ENCODE results near the gene ZBTB9. TPM values are rescaled to one million over a fixed set of nuclear protein-coding genes. Genes with fewer than 3 reads are reported as not detected.

Gene ZBTB9
- total RNA-seq, 2 donors from 2014 or later: 18.0 to 20.6 TPM

DNA sequence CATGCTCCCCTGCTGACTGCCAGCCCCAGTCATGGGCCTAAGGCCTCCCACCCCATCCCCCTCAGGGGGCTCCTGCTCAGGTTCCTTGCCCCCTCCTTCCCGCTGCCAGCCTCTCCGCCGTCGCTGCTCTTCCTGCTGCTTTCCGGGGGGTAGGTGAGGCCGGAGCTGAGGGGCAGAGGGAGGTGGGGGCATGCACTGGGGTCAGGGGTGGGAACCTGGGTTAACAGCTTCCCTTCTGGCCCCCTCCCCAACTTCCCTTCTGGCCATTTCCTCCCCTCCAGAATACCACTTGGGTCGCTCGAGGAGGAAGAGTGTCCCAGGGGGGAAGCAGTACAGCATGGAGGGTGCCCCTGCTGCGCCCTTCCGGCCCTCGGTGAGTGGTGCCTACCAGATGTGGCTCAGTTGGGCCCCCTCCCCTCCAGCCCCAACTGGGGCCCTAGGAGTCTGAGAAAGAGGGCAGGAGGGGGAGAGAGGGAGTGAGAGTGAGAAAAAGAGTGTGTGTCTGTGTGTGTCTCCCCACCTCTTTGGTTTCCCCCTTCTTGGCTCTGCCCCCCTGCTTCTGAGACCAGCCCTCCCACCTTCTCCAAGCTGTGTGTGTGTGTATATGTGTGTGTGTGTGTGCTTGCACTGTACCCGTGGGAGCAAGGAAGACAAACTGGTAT is 22.4 kb upstream of the ZBTB9 start:
- Mint-ChIP-seq H3K4me3 (peak overlapping the region; percentile 51), H3K4me1 (peaks cover 59% of the 10 kb centered on the region), H3K27me3 (ENCODE audit: insufficient read depth) (no peaks in the 10 kb centered on the region), H3K9me3 (no peaks in the 10 kb centered on the region), H3K36me3 (ENCODE audit: low read depth) (peaks cover 27% of the 10 kb centered on the region), H3K27ac (peak overlapping the region; percentile 81)
- Histone ChIP-seq H3K4me1 (ENCODE audit: control insufficient read depth, insufficient read depth, low read length) (peaks cover 11% of the 10 kb centered on the region), H3K27ac (ENCODE audit: low read depth, low read length) (peak overlapping the region; percentile 82), H3K36me3 (ENCODE audit: control insufficient read depth, insufficient read depth, low read length) (peaks cover 18% of the 10 kb centered on the region), H3K27me3 (ENCODE audit: control insufficient read depth, insufficient read depth, low read length, poor library complexity, severe bottlenecking) (no peaks in the 10 kb centered on the region), H3K9me3 (ENCODE audit: control insufficient read depth, low read length) (no peaks in the 10 kb centered on the region), H3K4me3 (ENCODE audit: low read length) (peak overlapping the region; percentile 37), H3K9ac (ENCODE audit: extremely low read depth, low read length, poor library complexity, severe bottlenecking) (no peak overlapping the region)
- WGBS, 2 experiments (ENCODE audit: insufficient coverage in 1 of 2, insufficient read length in 1 of 2): 47 to 50% methylated on average over 3 to 11 of the region's 12 CpGs
- TF ChIP-seq, protein P1, sequence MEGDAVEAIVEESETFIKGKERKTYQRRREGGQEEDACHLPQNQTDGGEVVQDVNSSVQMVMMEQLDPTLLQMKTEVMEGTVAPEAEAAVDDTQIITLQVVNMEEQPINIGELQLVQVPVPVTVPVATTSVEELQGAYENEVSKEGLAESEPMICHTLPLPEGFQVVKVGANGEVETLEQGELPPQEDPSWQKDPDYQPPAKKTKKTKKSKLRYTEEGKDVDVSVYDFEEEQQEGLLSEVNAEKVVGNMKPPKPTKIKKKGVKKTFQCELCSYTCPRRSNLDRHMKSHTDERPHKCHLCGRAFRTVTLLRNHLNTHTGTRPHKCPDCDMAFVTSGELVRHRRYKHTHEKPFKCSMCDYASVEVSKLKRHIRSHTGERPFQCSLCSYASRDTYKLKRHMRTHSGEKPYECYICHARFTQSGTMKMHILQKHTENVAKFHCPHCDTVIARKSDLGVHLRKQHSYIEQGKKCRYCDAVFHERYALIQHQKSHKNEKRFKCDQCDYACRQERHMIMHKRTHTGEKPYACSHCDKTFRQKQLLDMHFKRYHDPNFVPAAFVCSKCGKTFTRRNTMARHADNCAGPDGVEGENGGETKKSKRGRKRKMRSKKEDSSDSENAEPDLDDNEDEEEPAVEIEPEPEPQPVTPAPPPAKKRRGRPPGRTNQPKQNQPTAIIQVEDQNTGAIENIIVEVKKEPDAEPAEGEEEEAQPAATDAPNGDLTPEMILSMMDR (conservative IDR thresholded peaks at IDR 0.05): no peak
- DNase-seq: peak; percentile 67

DNA sequence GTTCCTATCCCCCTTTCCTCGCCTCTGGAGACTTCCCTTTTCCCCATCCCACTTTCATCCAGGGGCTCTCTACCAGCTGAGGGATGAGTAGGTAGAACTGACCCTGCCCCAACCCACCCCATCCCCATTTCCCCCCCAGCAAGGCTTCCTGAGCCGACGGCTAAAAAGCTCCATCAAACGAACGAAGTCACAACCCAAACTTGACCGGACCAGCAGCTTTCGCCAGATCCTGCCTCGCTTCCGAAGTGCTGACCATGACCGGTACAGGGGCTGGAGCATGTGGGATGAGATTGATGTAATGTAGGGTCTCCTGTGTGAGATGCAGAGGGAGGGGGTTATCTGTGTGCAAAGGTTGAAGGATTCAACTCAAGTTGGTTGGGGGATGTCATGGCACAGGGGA is 21.8 kb upstream of the ZBTB9 start:
- Mint-ChIP-seq H3K4me3 (peak overlapping the region; percentile 51), H3K4me1 (peaks cover 54% of the 10 kb centered on the region), H3K27ac (peak overlapping the region; percentile 88), H3K27me3 (ENCODE audit: insufficient read depth) (no peaks in the 10 kb centered on the region), H3K9me3 (no peaks in the 10 kb centered on the region), H3K36me3 (ENCODE audit: low read depth) (peaks cover 32% of the 10 kb centered on the region)
- no peaks in the 10 kb centered on the region for H3K27me3 ChIP-seq (ENCODE audit: control insufficient read depth, insufficient read depth, low read length, poor library complexity, severe bottlenecking)
- no peak overlapping the region for H3K27ac ChIP-seq (ENCODE audit: low read depth, low read length)
- no peak overlapping the region for H3K9ac ChIP-seq (ENCODE audit: extremely low read depth, low read length, poor library complexity, severe bottlenecking)
- H3K4me1 ChIP-seq (ENCODE audit: control insufficient read depth, insufficient read depth, low read length): peaks cover 11% of the 10 kb centered on the region
- TF ChIP-seq, protein P1 (conservative IDR thresholded peaks at IDR 0.05): no peak
- WGBS, 2 experiments (ENCODE audit: insufficient coverage in 1 of 2, insufficient read length in 1 of 2): 60 to 70% methylated on average over 3 to 10 of the region's 10 CpGs
- no peaks in the 10 kb centered on the region for H3K9me3 ChIP-seq (ENCODE audit: control insufficient read depth, low read length)
- peaks cover 23% of the 10 kb centered on the region for H3K36me3 ChIP-seq (ENCODE audit: control insufficient read depth, insufficient read depth, low read length)
- H3K4me3 ChIP-seq (ENCODE audit: low read length): no peak overlapping the region
- peak; percentile 63 for DNase-seq

DNA sequence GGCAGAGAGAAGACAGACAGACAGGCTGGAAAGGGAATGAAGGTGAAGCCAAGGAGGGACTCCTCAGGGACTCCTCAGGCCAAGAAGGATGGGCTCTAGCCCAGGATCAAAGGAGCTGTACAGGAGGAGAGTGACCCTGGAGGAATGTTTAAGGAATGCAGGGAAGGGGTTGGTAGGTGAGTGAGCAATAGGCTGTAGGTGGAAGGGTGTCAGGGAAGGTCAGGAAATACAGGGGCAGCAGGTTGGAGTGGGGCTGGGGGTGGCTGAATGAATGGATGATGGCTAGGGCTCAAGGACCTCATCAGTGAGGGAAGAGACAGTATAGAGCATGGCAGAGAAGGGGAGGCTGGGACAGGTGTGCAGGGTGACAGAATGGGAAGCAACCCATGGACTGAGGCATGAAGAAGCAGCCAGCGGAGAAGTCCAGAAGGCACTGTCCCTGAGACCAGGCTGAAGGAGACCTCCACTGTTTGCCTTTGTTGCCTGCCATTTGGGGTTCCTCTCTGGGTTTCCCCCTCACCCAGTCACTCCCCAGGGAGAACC is 21.3 kb upstream of the ZBTB9 start:
- H3K4me3 Mint-ChIP-seq: peak overlapping the region; percentile 51
- H3K4me3 ChIP-seq (ENCODE audit: low read length): no peak overlapping the region
- peaks cover 11% of the 10 kb centered on the region for H3K4me1 ChIP-seq (ENCODE audit: control insufficient read depth, insufficient read depth, low read length)

More for the DNA sequence above, 21.3 kb upstream of the ZBTB9 start:
- Mint-ChIP-seq H3K4me1 (peaks cover 54% of the 10 kb centered on the region), H3K27ac (peak overlapping the region; percentile 88), H3K27me3 (ENCODE audit: insufficient read depth) (no peaks in the 10 kb centered on the region), H3K36me3 (ENCODE audit: low read depth) (peaks cover 36% of the 10 kb centered on the region), H3K9me3 (no peaks in the 10 kb centered on the region)
- Histone ChIP-seq H3K9ac (ENCODE audit: extremely low read depth, low read length, poor library complexity, severe bottlenecking) (no peak overlapping the region), H3K27ac (ENCODE audit: low read depth, low read length) (no peak overlapping the region), H3K9me3 (ENCODE audit: control insufficient read depth, low read length) (no peaks in the 10 kb centered on the region), H3K36me3 (ENCODE audit: control insufficient read depth, insufficient read depth, low read length) (peaks cover 26% of the 10 kb centered on the region), H3K27me3 (ENCODE audit: control insufficient read depth, insufficient read depth, low read length, poor library complexity, severe bottlenecking) (no peaks in the 10 kb centered on the region)
- peak; percentile 72 for DNase-seq
- 89 to 94% methylated on average over 1 of the region's 1 CpG for WGBS, 2 experiments (ENCODE audit: insufficient coverage in 1 of 2, insufficient read length in 1 of 2)
- TF ChIP-seq, protein P1 (conservative IDR thresholded peaks at IDR 0.05): peak; percentile 23

Measured in endodermal cell (in vitro differentiated cells).